Ovary (tissue), 9 donors: ENCODE data around the gene NDFIP1. TPM values are rescaled to one million over a fixed set of nuclear protein-coding genes. Genes with fewer than 3 reads are reported as not detected.

Source experiments
- DNase-seq, 5 donors: peaks; one replicate each; pipeline ENCODE4 v3.0.0-alpha.2; 2019 to 2020
- H3K27ac ChIP-seq, 2 donors: fragments of 200-600 bp; one replicate each; pipeline versions ENCODE4 v1.5.1 to v1.8.0; 2019 to 2022
- H3K27me3 ChIP-seq: fragments of 200-600 bp; one replicate; pipeline ENCODE4 v1.8.0; 2022
- H3K36me3 ChIP-seq: fragments of 200-600 bp; sonication (generic); one replicate; pipeline ENCODE4 v1.5.1; 2019
- H3K4me1 ChIP-seq: one replicate; pipeline ENCODE4 v1.8.1; 2013; ENCODE audit warnings: mild to moderate bottlenecking, moderate library complexity; ENCODE audit not compliant: insufficient read depth
- H3K4me3 ChIP-seq: fragments of 200-600 bp; sonication (generic); one replicate; pipeline ENCODE4 v1.5.1; 2017
- H3K9me3 ChIP-seq, 2 donors: fragments of 200-600 bp in 1 of 2; sonication (generic) in 1 of 2; one replicate each; pipeline versions ENCODE4 v1.5.1 to v1.8.1; 2013 to 2019; ENCODE audit warnings: mild to moderate bottlenecking in 1 of 2, moderate library complexity in 1 of 2
- EP300 ChIP-seq: sonication (generic); formaldehyde crosslinking; IDR thresholded peaks from one replicate; pipeline ENCODE4 v1.6.1; 2017; ENCODE audit warnings: antibody characterized with exemption
- POLR2A ChIP-seq: fragments of 450-650 bp; IDR thresholded peaks from one replicate; pipeline ENCODE4 v1.6.1; 2017; ENCODE audit warnings: antibody characterized with exemption, mild to moderate bottlenecking, moderate library complexity
- WGBS, 3 donors: extraction: QIAGEN DNeasy Blood & Tissue Kit in 1 of 3; methylation state at CpG; one replicate each; pipeline versions ENCODE4 v1.1.5 to v1.1.7; 2013 to 2017; 5-methylcytosine and 5-hydroxymethylcytosine counted together
- intact Hi-C, 4 donors: fragments of 100-400 bp; cut with DNase I; formaldehyde crosslinking; loops; one replicate each; pipeline versions ENCODE4 v1.11.0 to v1.15.1; 2022 to 2023
- polyA plus RNA-seq, 2 donors: library from polyadenylated mRNA; stranded (reverse); fragments of 200-250 nt in 1 of 2; fragments of 350-450 nt in 1 of 2; fragmentation: Illumina TruSeq in 1 of 2; extraction: RNeasy Lipid Tissue Mini Kit (QIAGEN cat#74804) in 1 of 2; gene quantifications; one replicate each; pipeline ENCODE4 v1.2.3, GENCODE V29; 2013 to 2014
- total RNA-seq, 7 donors: library from RNA; depleted of rRNA in 2 of 7; stranded (reverse); fragments of >200 nt in 2 of 7; fragmentation: NEBNext Ultra II Directional in 3 of 7; extraction: Animal tissue kit (Norgen Biotek cat#: 25700) in 3 of 7; gene quantifications; one replicate each; pipeline versions ENCODE4 v1.1.0 to v1.2.4, GENCODE V29; 2016 to 2023
- TF ChIP-seq, protein P1 (sequence below), 3 donors: fragments of 450-650 bp in 2 of 3; fragments of 200-600 bp in 1 of 3; IDR thresholded peaks; one replicate each; pipeline versions ENCODE4 v1.5.1 to v1.8.0; 2016 to 2022; ENCODE audit warnings: antibody characterized with exemption in 3 of 3, mild to moderate bottlenecking in 1 of 3
- donor health status: DM: no; HTN: no; CAD: no; lungs with moderate emphysema.
- donor health status: DM: no; HTN: no; CAD: no.
- donor health status: Bipolar disorder and iron deficiency.
- donor health status: DM: yes; HTN: yes; CAD: no.
- donor health status: DM: no; HTN: no; CAD: no.
- donor health status: DM: yes; HTN: yes; CAD: no.

NDFIP1 gene
- total and polyA plus RNA-seq, 9 donors: 54.8 to 192 (median 70.0) TPM

DNA sequence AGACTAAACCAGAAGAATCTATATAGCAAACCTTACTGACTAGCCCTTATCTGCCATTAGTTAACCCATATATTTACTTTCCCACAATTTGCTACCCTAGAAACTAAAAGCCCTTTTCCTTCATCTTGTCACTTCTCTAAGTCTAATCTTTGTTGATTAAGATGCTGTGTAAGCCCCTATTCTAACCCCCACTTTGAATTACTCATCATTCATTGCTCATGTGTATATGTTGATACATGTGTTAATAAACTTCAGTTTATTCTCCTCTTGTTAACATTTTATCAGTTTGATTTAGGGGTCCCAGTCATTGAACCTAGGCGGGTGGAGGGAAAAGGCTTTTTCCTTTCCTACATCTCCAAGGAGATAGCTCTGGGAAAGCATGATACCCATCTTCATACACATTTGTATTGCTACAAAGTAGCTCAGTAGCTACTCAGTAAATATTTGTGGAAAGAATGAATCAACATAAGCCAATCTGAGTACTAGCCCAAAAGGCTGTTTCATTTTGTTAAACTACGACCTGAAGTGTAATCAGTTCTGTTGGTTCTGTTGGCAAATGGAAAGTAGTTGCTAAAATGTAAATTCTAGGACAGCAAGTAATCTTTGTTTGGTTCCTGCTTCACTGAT, 35.1 kb upstream of the NDFIP1 start:
- H3K4me1 ChIP-seq: no peaks in the 10 kb centered on the region
- no peak overlapping the region for H3K4me3 ChIP-seq
- no peaks in the 10 kb centered on the region for H3K36me3 ChIP-seq
- H3K9me3 ChIP-seq: no peaks in the 10 kb centered on the region
- no peak overlapping the region for H3K27ac ChIP-seq
- intact Hi-C loops: no loop called here
- TF ChIP-seq, protein P1, sequence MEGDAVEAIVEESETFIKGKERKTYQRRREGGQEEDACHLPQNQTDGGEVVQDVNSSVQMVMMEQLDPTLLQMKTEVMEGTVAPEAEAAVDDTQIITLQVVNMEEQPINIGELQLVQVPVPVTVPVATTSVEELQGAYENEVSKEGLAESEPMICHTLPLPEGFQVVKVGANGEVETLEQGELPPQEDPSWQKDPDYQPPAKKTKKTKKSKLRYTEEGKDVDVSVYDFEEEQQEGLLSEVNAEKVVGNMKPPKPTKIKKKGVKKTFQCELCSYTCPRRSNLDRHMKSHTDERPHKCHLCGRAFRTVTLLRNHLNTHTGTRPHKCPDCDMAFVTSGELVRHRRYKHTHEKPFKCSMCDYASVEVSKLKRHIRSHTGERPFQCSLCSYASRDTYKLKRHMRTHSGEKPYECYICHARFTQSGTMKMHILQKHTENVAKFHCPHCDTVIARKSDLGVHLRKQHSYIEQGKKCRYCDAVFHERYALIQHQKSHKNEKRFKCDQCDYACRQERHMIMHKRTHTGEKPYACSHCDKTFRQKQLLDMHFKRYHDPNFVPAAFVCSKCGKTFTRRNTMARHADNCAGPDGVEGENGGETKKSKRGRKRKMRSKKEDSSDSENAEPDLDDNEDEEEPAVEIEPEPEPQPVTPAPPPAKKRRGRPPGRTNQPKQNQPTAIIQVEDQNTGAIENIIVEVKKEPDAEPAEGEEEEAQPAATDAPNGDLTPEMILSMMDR (IDR thresholded peaks at IDR 0.05): no peak
- no peak for TF ChIP-seq POLR2A
- TF ChIP-seq EP300: no peak
- no peaks in the 10 kb centered on the region for H3K27me3 ChIP-seq
- 76 to 83% (median 77%) methylated on average over 2 of the region's 2 CpGs for WGBS, 3 donors
- no peak for DNase-seq

DNA sequence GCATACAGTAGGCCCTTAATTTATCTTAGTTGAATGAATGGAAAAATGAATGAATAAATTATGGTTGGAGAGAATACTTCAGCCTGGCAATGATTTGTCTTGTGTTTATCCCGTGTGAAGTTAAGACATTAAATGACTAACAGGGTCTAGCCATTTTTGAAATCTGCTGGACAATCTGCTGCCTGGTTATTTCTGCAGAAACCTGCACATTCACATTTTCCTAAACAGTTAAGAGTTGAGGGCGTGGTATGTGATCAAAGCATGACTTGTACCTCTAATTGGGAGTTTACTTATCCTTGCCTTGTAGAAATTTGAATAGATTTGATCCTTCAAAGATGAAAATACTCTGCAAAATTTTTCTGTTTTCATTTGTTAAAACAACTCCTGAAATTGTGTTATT, 34.6 kb upstream of the NDFIP1 start:
- Histone ChIP-seq H3K9me3 (no peaks in the 10 kb centered on the region), H3K36me3 (no peaks in the 10 kb centered on the region), H3K27me3 (no peaks in the 10 kb centered on the region), H3K4me3 (no peak overlapping the region), H3K4me1 (no peaks in the 10 kb centered on the region), H3K27ac (no peak overlapping the region)
- TF ChIP-seq POLR2A (no peak), EP300 (no peak)
- TF ChIP-seq, protein P1 (IDR thresholded peaks at IDR 0.05): no peak
- DNase-seq: no peak
- WGBS, 3 donors: 86 to 97% (median 94%) methylated on average over 2 of the region's 2 CpGs
- intact Hi-C loops: no loop called here

DNA sequence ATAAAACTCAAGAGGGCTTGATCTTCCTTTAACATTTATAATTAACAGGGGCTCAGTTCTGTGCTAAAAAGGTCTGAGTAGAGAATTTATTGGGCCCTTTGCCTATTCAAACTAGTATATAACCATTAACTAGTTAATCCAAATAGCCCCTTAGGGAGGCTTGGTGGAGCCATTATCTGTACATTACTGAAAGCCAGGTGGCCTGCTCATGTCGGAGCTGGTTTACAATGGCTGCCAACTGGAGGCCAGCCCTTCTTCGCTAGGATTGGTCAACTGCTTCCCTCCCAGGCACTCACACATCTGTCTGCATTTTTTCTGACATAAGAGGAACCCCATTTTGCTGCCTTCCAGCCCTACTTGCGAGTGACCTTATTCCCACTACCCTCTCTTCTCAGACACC, 30.4 kb upstream of the NDFIP1 start:
- TF ChIP-seq POLR2A (no peak), EP300 (no peak)
- TF ChIP-seq, protein P1 (IDR thresholded peaks at IDR 0.05): no peak
- intact Hi-C loops: no loop called here
- no peaks in the 10 kb centered on the region for H3K27me3 ChIP-seq
- no peaks in the 10 kb centered on the region for H3K4me1 ChIP-seq
- no peak overlapping the region for H3K27ac ChIP-seq
- 77 to 90% (median 79%) methylated on average over 3 of the region's 3 CpGs for WGBS, 3 donors
- no peak for DNase-seq
- no peaks in the 10 kb centered on the region for H3K9me3 ChIP-seq
- H3K4me3 ChIP-seq: no peak overlapping the region
- H3K36me3 ChIP-seq: no peaks in the 10 kb centered on the region

DNA sequence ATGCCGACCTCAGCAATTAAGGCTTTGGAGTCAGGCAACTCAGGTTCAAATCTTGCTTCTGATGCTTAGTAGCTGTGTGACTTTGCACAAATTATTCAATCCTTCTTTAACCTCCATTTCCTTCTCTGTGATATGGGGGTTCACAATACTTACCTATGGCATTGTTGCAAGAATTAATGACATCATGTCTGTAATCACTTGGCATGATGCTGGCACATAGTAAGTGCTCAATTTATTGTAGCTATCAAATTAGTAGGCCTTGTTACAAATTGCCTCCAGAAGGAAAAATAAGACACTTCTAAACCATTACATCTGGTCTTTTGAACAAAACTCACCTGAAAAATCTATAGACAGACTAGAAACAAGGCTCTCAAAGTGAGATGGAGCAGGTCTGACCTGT, 29.9 kb upstream of the NDFIP1 start:
- intact Hi-C loops: no loop called here
- 62 to 63% (median 62%) methylated on average over 1 of the region's 1 CpG for WGBS, 3 donors
- no peak overlapping the region for H3K4me3 ChIP-seq
- no peaks in the 10 kb centered on the region for H3K9me3 ChIP-seq
- no peaks in the 10 kb centered on the region for H3K4me1 ChIP-seq
- no peak for TF ChIP-seq EP300
- no peak for TF ChIP-seq POLR2A
- TF ChIP-seq, protein P1 (IDR thresholded peaks at IDR 0.05): no peak
- H3K27me3 ChIP-seq: no peaks in the 10 kb centered on the region
- H3K36me3 ChIP-seq: no peaks in the 10 kb centered on the region
- no peak overlapping the region for H3K27ac ChIP-seq
- DNase-seq: no peak
